ENCODE results near the gene CTDSP1. TPM values are rescaled to one million over a fixed set of nuclear protein-coding genes. Genes with fewer than 3 reads are reported as not detected.

CTDSP1 gene
- total and polyA plus RNA-seq, 4 donors: 38.3 to 76.5 (median 56.6) TPM

DNA sequence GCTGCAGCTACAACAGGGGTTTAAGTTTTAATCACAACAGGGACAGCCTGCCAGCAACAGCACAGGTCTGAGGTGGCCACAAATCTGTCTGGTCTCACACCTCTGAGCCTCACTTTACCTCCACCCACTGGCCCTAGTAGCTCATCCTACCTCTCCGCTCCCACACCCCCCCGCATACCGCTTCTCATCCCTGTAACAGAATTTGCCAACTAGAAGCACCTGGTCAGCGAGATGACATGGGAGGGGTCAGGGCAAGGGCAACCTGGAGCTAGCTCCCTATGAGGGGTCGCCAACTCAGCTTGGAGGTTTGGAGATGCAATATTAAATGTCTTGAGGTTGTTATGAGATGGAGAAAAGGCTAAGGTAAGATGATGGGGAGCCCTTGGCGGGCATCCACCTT, 35.5 kb upstream of the CTDSP1 start:
- no peak overlapping the region for H3K27ac ChIP-seq (ENCODE audit: low read depth in 1 of 2, low read length in 2 of 2)
- H3K36me3 ChIP-seq (ENCODE audit: control insufficient read depth in 4 of 4, insufficient read depth in 3 of 4, low read depth in 1 of 4, low read length in 3 of 4): no peaks in the 10 kb centered on the region
- WGBS: 78% methylated on average over 6 of the region's 6 CpGs
- H3K4me1 ChIP-seq (ENCODE audit: control insufficient read depth in 4 of 4, insufficient read depth in 4 of 4, low read length in 3 of 4): peaks cover 0 to 5% (median 0%) of the 10 kb centered on the region in 4 donors
- H3K9ac ChIP-seq (ENCODE audit: low read depth in 1 of 2, low read length in 2 of 2): no peak overlapping the region
- DNase-seq (ENCODE audit: low spot score): no peak
- H3K4me3 ChIP-seq (ENCODE audit: low read depth in 1 of 3, low read length in 3 of 3): no peak overlapping the region
- H3K9me3 ChIP-seq (ENCODE audit: control insufficient read depth in 4 of 4, low read length in 3 of 4): no peaks in the 10 kb centered on the region
- no peak for TF ChIP-seq NR2F2 (IDR thresholded peaks at IDR 0.05)
- no peak for TF ChIP-seq FOXA2 (IDR thresholded peaks at IDR 0.05)
- TF ChIP-seq SP1 (IDR thresholded peaks at IDR 0.05): no peak
- TF ChIP-seq, protein P1, sequence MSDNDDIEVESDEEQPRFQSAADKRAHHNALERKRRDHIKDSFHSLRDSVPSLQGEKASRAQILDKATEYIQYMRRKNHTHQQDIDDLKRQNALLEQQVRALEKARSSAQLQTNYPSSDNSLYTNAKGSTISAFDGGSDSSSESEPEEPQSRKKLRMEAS (IDR thresholded peaks at IDR 0.05): no peak
- no peak for TF ChIP-seq YY1 (IDR thresholded peaks at IDR 0.05)
- no peak for TF ChIP-seq HNF4G (IDR thresholded peaks at IDR 0.05)
- TF ChIP-seq, protein P2, sequence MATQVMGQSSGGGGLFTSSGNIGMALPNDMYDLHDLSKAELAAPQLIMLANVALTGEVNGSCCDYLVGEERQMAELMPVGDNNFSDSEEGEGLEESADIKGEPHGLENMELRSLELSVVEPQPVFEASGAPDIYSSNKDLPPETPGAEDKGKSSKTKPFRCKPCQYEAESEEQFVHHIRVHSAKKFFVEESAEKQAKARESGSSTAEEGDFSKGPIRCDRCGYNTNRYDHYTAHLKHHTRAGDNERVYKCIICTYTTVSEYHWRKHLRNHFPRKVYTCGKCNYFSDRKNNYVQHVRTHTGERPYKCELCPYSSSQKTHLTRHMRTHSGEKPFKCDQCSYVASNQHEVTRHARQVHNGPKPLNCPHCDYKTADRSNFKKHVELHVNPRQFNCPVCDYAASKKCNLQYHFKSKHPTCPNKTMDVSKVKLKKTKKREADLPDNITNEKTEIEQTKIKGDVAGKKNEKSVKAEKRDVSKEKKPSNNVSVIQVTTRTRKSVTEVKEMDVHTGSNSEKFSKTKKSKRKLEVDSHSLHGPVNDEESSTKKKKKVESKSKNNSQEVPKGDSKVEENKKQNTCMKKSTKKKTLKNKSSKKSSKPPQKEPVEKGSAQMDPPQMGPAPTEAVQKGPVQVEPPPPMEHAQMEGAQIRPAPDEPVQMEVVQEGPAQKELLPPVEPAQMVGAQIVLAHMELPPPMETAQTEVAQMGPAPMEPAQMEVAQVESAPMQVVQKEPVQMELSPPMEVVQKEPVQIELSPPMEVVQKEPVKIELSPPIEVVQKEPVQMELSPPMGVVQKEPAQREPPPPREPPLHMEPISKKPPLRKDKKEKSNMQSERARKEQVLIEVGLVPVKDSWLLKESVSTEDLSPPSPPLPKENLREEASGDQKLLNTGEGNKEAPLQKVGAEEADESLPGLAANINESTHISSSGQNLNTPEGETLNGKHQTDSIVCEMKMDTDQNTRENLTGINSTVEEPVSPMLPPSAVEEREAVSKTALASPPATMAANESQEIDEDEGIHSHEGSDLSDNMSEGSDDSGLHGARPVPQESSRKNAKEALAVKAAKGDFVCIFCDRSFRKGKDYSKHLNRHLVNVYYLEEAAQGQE (IDR thresholded peaks at IDR 0.05): no peak
- no peak for TF ChIP-seq GABPA (IDR thresholded peaks at IDR 0.05 in 1 of 2, conservative IDR thresholded peaks at IDR 0.05 in 1 of 2)
- TF ChIP-seq EGR1 (IDR thresholded peaks at IDR 0.05; ENCODE audit: low read depth in 2 of 2): no peak
- no peak for TF ChIP-seq RAD21 (IDR thresholded peaks at IDR 0.05)
- TF ChIP-seq, protein P3, sequence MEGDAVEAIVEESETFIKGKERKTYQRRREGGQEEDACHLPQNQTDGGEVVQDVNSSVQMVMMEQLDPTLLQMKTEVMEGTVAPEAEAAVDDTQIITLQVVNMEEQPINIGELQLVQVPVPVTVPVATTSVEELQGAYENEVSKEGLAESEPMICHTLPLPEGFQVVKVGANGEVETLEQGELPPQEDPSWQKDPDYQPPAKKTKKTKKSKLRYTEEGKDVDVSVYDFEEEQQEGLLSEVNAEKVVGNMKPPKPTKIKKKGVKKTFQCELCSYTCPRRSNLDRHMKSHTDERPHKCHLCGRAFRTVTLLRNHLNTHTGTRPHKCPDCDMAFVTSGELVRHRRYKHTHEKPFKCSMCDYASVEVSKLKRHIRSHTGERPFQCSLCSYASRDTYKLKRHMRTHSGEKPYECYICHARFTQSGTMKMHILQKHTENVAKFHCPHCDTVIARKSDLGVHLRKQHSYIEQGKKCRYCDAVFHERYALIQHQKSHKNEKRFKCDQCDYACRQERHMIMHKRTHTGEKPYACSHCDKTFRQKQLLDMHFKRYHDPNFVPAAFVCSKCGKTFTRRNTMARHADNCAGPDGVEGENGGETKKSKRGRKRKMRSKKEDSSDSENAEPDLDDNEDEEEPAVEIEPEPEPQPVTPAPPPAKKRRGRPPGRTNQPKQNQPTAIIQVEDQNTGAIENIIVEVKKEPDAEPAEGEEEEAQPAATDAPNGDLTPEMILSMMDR (IDR thresholded peaks at IDR 0.05; ENCODE audit: low read depth, low read length, missing input control): no peak
- no peak for TF ChIP-seq HNF4A (conservative IDR thresholded peaks at IDR 0.05)
- no peak for TF ChIP-seq RXRA (IDR thresholded peaks at IDR 0.05)
- TF ChIP-seq FOXA1 (IDR thresholded peaks at IDR 0.05): no peak
- TF ChIP-seq TAF1 (conservative IDR thresholded peaks at IDR 0.05): no peak
- no peak for TF ChIP-seq JUND (IDR thresholded peaks at IDR 0.05)
- no peaks in the 10 kb centered on the region for H3K27me3 ChIP-seq (ENCODE audit: control insufficient read depth in 4 of 4, insufficient read depth in 4 of 4, low read length in 3 of 4)

DNA sequence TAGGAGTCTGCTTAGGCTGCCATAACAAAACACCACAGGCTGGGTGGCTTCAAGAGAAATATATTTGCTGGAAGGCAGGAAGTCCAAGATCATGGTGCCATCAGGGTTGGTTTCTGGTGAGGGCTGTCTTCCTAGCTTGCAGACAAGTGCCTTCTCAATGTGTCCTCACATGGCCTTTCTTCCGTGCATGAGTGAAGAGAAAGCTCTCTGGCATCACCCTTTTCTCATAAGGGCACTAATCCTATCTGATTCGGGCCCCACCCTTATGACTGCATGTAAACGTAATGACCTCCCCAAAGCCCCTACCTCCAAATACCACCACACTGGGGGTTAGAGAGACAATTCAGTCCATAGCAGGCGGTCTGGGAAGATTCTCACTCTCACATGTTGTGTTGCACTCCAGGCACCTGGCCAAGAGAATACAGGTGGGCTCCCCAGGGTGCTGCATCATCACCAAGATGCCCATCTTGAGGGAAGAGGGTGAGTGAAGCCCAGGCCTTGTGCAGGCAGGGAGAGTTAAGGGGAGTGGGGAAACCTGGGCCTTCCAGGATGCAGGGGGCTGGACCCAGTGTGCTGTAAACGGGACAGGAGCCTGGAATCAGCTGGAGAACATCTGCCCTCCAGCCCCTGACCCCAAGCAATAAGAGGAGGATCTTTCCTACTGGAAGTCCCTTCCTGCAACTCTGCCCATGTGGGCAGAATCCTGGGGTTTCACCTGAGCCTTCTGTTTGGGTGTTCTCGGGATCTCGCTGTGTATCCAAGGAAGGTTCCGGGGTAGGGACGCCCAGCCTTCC, 32.9 kb upstream of the CTDSP1 start:
- H3K9ac ChIP-seq (ENCODE audit: low read depth in 1 of 2, low read length in 2 of 2): peak overlapping the region; percentile 72 to 92
- H3K4me3 ChIP-seq (ENCODE audit: low read depth in 1 of 3, low read length in 3 of 3): peak overlapping the region in 2 of 3 donors; percentile 68 to 83
- WGBS: 92% methylated on average over 9 of the region's 9 CpGs

More for the DNA sequence above, 32.9 kb upstream of the CTDSP1 start:
- Histone ChIP-seq H3K4me1 (ENCODE audit: control insufficient read depth in 4 of 4, insufficient read depth in 4 of 4, low read length in 3 of 4) (peaks cover 0 to 5% (median 0%) of the 10 kb centered on the region in 4 donors), H3K36me3 (ENCODE audit: control insufficient read depth in 4 of 4, insufficient read depth in 3 of 4, low read depth in 1 of 4, low read length in 3 of 4) (no peaks in the 10 kb centered on the region), H3K27me3 (ENCODE audit: control insufficient read depth in 4 of 4, insufficient read depth in 4 of 4, low read length in 3 of 4) (no peaks in the 10 kb centered on the region), H3K9me3 (ENCODE audit: control insufficient read depth in 4 of 4, low read length in 3 of 4) (no peaks in the 10 kb centered on the region), H3K27ac (ENCODE audit: low read depth in 1 of 2, low read length in 2 of 2) (peak overlapping the region; percentile 96 to 97)
- TF ChIP-seq HNF4G (IDR thresholded peaks at IDR 0.05) (no peak), RXRA (IDR thresholded peaks at IDR 0.05) (no peak), EGR1 (IDR thresholded peaks at IDR 0.05; ENCODE audit: low read depth in 2 of 2) (no peak), TAF1 (conservative IDR thresholded peaks at IDR 0.05) (no peak)
- TF ChIP-seq, protein P4, sequence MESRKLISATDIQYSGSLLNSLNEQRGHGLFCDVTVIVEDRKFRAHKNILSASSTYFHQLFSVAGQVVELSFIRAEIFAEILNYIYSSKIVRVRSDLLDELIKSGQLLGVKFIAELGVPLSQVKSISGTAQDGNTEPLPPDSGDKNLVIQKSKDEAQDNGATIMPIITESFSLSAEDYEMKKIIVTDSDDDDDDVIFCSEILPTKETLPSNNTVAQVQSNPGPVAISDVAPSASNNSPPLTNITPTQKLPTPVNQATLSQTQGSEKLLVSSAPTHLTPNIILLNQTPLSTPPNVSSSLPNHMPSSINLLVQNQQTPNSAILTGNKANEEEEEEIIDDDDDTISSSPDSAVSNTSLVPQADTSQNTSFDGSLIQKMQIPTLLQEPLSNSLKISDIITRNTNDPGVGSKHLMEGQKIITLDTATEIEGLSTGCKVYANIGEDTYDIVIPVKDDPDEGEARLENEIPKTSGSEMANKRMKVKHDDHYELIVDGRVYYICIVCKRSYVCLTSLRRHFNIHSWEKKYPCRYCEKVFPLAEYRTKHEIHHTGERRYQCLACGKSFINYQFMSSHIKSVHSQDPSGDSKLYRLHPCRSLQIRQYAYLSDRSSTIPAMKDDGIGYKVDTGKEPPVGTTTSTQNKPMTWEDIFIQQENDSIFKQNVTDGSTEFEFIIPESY (IDR thresholded peaks at IDR 0.05): no peak
- TF ChIP-seq, protein P2 (IDR thresholded peaks at IDR 0.05): no peak
- DNase-seq (ENCODE audit: low spot score): no peak

All from liver (tissue), 9 donors.